Activated CD4-positive, alpha-beta T cell treated with anti-CD3 and anti-CD28 coated beads, Interleukin-10, Interleukin-2, amounts not matched to agents 100 ng/mL and 50 ng/mL, durations not matched to agents 16 hours and 8 hours (primary cell): ENCODE data around the gene GON4L.
"Not testable (repeated sequence)": the region's sequence is repeated elsewhere in the genome, so short reads cannot be mapped to it uniquely, and the experiment has no call there.

Experiments
- DNase-seq: peaks from one replicate; pipeline ENCODE4 v3.0.0-alpha.2; 2020

GON4L gene

DNA sequence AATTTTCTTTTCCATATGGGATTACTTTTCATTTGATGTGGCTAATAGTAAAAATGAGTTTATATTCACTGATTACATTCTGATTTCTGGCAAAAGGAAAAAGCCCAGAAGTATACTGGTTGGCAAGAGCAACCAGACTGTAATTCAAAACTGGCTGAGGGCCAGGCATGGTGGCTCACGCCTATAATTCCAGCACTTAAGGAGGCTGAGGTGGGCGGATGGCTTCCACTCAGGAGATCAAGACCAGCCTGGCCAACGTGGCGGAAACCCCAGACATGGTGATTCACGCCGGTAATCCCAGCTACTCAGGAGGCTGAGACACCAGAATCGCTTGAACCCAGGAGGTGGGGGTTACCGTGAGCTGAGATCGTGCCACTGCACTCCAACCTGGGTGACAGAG, 16.8 kb upstream of the GON4L start:
- no peak for DNase-seq

DNA sequence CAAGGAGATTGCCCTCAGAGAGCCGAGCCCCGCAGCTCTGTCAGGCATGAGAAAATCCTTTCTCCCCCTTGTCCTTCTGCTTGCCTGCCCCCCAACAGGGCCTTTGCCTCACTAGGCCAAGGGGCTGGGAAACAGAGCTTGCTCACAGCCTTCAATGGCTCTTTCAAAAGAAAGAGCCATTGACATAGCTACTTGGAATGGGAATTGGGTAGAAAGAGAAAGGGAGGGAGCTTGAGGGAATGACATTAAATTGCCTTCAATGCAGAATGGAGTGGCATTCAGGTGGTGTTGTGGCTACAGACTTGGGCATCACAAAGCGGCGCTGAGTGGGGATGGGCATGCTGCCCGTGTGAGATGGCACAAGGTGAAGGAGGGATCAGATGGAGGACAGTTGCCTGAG, 15.5 kb upstream of the GON4L start:
- DNase-seq, result no peak

DNA sequence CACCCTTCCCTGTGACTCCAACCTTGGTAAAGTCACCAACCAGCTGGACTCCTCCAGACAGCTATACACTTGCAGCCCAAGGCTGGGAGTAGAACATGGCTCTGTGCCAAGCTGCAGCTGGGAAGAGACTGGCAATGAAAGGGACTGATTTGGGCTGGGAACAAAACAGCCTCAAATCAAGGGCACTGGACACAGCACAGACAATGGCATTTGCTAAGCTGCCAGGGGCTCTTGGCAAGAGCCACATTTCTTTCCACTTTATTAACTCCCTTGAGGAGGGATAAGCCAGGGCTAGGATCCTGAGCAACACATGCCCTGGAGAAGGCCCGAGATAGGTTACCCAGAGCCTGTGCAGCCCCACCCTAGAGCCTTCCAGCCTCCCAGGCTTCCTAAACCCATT, 14.4 kb upstream of the GON4L start:
- no peak for DNase-seq

DNA sequence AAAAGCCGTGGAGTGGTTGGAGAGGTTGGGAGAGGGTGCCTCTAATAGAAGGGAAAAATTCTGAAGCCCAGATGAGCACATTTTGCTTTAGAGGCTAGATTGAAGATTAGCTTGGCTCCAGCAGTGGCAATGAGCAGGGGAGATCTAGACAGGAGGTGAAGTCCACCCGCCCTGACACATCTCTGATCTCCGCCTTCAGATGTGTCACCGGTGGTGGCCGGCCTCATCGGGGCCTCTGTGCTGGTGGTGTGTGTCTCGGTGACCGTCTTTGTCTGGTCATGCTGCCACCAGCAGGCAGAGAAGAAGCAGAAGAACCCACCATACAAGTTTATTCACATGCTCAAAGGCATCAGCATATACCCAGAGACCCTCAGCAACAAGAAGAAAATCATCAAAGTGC, 10.8 kb upstream of the GON4L start:
- no peak for DNase-seq

DNA sequence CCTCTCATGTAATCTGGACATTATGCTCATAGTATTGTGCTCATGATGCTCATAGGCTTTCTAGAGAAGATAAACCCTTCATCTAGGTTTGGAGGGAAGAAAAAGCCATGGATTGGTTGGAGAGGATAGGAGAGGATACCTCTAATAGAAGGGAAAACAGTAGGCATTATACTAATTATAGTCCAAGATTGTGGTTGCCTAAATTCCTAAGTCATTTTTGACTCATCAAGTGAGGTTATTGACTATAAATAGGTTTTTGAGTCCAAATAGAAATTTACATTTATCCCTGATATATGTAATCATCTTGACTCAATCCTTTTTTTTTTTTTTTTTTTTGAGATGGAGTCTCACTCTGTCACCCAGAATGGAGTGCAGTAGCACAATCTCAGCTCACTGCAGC, 7.4 kb upstream of the GON4L start:
- DNase-seq, result no peak

DNA sequence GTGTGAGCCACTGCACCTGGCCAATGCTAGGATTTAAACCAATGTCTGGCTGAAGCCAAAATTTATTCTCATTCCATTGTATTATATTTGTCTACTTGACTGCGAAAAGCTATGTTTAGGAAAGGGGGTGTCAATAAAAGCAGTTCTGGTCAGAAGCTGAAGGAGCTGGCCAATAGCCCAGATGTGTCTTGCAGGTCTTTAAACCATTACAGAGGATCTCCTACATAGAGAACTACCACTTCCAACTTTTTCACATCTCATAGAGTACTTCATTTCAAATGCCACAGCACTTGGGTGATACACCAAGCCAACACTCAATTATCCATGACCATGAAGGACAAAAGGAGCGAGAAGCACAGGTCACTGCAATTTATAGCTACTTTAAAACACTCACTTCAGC, 4.9 kb upstream of the GON4L start:
- DNase-seq, result no peak

DNA sequence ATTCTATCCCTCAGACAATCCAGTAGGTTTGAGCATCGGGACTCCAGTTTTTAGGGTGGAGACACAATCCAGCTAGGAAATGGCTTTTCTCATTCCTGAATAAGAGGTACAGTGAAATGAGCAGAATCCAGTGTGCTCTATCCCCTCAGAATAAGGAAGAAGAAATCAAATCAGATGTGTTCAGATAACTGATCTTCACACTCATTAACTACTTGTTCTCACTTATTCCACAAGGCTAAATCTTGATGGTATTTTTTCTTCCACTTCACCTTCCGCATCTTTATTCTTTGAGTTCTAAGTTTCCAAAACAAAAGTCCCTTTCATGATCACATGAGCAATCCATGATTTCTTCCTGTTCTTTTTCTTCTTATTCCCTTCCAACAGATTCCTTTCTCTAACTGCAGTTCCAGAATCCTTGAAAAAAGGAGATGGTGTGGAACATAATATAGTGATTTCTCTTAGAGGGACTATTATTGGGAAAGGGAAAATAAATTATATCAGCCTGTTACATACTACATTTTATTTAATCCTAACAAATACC, 4.0 kb upstream of the GON4L start:
- DNase-seq, result no peak

DNA sequence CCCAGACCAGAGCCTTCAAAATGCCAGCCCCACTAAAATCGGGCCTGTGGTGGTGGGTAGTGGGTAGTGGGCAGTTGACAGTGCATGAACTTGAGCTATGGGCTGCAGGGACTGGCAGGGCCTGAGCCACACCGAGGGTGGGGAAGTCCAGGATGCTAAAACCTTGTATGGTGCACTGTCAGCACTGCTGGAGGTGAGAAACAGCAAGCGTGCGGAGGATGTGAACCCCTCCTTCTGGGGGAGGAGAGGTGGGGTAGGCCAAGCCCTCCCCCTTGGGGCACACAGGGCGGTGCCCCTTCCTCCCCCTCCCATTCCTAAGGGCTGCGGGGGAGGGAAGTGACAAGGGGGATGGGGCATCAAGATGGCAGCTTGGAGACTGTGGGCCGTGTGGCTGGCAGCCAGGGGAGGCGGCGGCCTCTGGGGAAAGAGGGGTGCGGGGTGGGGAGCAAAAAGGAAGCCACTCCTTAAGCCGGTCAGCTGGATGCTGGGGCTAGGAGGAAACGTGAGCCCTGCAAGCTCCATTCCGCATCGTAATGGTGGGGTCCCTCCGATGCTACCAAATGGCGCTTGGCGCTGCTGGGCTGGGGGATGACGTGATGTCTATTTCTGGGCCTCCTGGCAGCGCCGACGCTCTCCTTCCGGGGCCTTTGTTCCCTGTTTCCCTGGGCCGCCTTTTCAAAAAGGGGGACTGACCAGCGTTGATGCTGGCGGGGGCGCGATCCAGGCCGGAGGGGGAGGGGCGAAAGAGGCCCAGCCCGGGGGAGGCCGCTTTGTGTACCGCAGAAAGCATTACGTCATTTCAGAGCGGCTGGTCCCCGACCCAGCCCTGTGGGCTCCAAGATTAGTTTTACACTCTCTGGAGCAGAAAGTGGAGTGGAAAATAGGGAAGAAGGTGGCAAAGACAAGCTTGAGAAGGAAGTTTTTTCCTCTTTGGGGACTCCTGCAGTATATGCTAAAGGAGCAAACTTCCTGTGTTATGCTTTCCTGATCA, 3.2 kb upstream of the GON4L start:
- peak; percentile 86 for DNase-seq

DNA sequence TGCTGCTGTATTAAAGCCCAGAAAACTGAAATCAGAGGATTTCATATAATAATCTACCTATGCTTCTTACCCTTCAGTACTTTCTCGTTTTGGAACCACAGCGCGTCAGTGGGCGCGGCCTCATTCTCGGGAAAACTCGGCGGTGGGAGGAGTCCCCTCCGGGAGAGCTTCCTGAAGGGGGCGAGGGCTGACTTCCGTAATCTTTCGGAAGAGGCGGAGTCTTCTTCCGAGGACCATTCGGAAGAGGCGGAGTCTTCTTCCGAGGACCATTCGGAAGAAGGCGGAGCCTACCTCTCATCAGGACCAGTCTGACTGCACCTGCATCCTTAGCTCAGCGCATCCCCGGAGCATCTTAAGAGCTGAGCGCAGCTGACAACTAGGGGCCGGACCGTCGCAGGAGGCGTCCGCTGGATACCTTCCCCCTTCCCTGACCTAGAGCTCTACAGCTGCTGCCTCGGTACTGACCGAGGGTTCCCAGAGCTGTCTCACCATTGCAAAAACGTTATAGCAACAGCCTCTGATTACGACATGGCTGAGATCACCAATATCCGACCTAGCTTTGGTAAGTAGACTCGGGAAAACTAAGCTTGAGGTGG, 2.3 kb upstream of the GON4L start, which contains the start of gene SYT11:
Gene SYT11, plus strand, starts transcription at position 334 of the 596 bp plus-strand sequence. Its CDS starts 195 bp downstream, at position 529.
- DNase-seq, result peak; percentile 98

DNA sequence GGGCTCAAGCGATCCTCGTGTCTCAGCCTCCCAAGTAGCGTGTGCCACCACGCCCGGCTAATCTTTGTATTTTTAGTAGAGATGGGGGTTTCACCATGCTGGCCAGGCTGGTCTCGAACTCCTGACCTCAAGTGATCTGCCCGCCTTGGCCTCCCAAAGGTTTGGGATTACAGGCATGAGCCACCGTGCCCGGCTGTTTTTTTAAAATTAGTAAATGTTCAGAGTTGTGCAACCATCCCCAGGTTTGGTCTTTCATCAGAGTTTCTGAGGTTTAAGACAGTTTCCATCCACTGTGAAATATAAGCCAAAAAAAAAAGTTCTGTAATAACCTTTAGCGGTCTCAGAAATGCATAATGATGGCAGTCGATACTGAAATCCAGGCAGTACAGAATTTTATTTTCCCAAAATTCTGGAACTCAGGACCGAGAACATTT, 1.8 kb upstream of the GON4L start:
- DNase-seq, result peak; percentile 57

DNA sequence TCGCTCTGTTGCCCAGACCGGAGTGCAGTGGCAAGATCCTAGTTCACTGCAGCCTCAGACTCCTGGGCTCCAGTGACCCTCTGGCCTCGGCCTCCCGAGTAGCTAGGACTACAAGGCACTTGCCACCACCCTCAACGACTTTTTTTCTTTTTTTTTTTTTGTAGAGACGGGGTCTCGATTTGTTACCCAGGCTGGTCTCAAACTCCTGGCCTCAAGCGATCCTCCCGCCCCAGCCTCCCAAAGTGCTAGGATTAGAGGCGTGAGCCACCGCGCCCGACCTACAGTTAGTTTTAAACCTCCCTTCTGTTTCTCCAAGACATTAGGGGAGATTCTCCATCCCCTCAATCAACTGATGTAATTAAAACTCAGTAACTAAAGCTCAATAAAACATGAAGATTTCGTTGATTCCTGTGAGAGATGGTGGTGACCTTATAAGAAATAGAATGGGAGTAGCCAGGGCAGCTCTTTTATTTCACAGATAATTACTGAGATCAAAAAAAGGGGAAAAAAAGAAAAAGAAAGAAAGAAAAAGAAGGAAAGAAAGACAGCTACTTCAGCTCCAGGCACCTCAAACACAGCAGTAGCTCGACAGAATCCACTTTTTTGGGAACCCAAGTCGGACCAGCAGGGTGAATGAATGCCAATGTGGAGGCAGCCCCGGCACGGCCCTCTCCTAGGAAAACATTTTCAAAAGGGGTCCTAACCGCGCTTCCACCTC, 598 bp downstream of the GON4L start:
- DNase-seq, result no peak

DNA sequence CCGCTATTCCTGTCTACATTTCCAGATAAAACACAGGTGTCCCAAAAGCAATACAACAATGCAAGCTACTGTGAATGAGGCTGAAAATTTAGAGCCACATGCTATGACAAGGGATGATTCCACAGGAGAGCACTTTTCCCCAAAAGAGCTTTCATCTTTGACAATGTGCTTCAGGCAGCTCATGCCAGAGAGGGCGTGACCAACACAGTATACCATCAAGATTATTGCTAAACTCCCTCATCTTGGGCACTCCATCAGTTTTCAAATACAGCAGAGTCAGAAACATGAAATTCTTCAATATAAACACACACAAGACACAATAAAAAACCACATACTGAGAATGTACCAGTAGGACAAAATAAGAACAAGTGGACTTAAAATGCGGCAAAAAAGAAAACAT, 6.7 kb downstream of the GON4L start:
- DNase-seq, result no peak

DNA sequence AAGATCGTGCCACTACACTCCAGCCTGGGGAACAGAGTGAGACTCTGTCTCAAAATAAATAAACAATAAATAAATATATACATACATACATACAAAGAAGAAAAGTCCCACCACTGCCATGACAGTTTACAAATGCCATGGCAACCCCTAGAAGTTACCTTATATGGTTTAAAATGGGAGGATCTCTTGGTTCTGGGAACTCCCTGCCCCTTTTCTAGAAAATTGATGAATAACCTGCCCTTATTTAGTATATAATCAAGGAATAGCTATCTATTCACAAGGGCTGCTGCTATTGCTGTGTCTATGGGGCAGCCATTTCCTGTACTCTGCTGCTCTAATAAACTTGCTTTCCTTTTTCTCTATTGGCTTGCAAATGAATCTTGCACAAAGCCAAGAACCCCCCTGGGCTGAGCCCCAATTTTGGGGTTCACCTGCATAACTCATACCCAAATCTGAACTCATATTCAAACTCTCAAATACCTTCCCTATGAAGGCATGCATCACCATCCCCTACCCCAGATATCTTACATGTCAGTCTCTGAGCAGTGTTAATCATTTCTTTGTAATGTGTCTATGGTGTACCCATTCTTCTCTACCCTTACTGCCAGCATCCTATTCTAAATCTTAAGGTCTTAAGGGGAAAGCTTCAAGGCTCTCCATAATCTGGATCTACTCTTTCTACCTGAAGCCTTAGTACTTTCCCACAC, 9.0 kb downstream of the GON4L start:
- peak; percentile 30 for DNase-seq

DNA sequence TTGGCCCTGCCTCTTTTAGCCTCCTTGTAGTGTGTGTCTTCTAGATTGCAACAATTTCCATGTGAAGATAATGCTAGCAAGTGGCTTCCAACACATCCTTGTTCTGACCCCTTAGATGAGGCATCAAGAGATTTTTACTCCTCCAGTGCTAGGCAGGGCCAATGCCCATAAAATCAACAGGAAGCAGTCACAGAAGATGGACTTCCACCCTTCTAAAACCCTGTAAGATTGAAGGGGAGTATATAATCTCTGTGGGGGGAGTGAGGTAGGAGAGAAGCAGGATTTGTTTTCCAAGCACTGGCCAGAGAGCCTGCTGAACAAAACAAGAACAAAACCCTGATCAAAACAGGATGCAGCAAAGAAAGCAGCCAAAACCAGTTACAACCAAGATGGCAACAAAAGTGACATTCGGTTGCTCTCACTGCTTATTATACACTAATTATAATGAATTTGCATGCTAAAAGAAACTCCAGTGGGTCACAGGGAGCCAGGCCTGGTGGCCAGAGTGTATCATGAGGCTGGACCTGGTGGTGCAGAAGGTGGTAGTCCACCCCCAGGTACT, 12.1 kb downstream of the GON4L start:
- DNase-seq, result no peak

DNA sequence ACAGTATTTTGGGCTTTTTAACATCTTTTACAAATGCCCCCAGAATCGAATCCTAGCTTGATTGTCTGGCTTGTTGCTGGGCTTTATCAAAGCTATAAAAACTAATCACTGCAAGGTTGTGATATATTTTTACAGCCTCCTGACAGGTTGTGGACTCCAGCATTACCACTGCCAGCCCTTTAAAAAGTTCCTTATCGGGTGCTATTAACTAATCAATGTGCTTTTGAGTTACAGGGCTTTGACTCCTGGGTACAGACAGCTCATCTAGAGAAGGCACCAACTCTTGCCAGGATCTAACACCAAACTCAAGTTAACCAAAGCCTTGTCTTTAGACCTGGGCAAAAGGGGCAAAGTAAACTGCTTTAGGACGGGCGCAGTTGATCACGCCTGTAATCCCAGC, 16.6 kb downstream of the GON4L start:
- no peak for DNase-seq

DNA sequence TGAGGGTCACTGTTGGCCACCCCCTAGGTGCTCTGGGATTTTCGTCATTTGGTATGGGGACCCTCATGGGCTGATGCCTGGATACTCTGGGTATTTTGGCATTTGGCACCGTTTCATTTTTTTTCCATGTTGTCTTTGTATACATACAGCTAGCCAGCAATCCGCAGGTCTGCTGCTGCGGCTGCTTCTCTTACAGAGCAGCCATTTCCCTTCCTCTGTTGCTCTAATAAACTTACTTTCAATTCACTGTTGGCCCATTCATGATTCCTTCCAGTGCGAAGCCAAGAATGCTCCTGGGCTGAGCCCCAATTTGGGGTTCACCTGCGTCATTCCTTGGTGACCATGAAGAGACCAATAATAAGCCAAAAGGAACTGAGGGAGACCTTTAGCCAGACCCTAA, 21.5 kb downstream of the GON4L start:
- DNase-seq, result no peak

DNA sequence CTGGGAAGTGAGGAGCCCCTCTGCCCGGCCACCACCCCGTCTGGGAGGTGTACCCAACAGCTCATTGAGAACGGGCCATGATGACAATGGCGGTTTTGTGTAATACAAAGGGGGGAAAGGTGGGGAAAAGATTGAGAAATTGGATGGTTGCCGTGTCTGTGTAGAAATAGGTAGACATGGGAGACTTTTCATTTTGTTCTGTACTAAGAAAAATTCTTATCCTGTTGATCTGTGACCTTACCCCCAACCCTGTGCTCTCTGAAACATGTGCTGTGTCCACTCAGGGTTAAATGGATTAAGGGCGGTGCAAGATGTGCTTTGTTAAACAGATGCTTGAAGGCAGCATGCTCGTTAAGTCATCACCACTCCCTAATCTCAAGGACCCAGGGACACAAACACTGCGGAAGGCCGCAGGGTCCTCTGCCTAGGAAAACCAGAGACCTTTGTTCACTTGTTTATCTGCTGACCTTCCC, 22.1 kb downstream of the GON4L start:
- DNase-seq, result not testable (repeated sequence)

DNA sequence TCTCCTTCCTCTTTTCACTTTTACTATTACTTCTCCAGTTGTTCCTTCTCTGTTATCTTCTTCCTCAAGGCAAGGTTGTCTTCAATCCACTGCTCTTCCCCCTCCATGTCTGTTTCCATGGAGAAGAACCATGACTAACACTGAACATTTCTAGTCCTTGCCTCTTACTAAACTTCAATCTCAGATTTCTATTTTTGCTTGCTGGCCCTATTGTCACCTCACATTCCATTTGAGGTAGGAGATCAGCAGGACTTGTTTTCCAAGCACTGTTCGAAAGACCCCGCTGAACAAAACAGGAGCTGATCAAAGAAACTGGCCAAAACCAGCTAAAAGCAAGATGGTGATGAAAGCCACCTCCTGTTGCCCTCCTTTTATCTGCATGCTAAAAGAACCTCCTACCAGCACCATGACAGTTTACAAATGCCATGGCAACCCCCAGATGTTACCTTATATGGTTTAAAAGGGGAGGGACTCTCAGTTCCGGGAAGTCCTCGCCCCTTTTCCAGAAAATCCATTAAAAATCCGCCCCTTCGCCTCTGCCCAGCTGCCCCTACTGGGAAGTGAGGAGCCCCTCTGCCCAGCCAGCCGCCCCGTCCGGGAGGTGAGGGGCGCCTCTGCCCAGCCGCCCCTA, 22.6 kb downstream of the GON4L start:
- DNase-seq, result no peak

DNA sequence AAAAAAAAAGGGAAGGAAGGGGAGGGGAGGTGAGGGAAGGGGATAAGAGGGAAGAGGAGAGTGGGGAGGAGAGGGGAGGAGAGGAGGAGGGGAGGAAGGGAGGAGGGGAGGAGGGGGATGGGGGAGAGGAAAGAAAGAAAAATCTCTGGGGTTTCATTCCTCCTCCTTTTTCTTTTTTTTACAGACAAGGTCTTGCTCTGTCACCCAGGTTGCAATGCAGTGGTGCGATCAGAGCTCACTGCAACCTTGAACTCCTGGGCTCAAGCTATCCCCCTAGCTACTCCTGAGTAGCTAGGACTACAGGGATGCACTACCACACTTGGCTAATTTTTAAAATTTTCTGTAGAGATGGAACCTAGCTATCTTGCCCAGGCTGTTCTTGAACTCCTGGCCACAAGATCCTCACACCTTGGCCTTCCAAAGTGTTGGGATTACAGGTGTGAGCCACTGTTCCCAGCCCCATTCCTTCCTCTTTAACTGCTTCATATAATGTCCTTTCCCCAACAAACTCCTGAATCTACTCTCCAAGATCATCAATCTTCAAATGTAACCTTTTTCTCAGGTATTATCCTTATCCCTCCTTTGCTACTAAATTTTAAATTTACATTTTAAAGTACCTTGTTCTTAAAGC, 23.2 kb downstream of the GON4L start:
- DNase-seq, result no peak

DNA sequence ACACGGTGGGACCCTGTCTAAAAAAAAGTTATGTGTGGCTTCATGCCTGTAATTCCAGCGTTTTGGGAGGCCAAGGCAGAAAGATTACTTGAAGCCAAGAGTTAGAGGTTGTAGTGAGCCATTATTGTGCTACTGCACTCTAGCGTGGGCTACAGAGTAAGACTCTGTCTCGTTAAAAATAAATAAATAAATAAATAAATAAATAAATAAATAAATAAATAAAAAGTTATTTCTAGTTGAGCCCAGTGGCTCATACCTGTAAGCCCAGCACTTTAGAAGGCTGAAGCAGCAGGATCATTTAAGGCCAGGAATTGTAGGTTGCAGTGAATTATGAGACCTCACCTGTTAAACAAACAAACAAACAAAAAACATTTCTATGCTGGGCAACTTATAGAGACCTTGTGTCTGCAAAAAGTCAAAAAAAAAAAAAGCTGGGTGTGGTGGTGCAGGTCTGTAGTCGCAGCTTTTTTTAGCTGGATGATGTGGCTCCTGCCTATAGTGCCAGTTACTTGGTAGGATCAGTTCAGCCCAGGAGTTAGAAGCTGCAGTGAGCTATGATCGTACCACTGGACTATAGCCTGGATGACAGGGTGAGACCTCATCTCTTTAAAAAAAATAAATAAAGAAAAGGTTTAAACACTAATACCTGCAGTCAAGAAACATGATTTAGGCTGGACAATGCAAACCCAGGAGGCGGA, 25.6 kb downstream of the GON4L start:
- DNase-seq, result no peak

DNA sequence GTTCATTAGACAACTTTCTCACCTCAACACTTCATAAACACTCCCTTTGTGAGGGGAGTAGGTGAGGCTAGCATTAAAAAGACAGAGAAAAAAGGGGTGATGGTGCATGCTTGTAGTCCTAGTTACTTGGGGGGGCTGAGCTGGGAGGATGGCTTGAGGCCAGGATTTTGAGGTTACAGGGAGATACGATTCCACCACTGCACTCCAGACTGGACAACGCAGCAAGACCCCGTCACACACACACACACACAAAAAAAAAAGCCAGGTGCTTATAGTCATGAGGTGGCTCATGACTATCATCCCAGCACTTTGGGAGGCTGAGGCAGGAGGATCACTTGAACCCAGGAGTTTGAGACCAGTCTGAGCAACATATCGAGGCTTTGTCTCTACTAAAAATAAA, 29.6 kb downstream of the GON4L start:
- no peak for DNase-seq
